Activated naive CD4-positive, alpha-beta T cell treated with anti-CD3 and anti-CD28 coated beads, Interleukin-2, amount 50 U/mL, for 72 hours (primary cell): ENCODE results near the gene FAM216B. TPM values are rescaled to one million over a fixed set of nuclear protein-coding genes. Genes with fewer than 3 reads are reported as not detected.
"Not testable (repeated sequence)": the region's sequence is repeated elsewhere in the genome, so short reads cannot be mapped to it uniquely, and the experiment has no call there.

Experiments
- ATAC-seq, 2 donors: fragments of 150-1000 bp; cut with Tn5 transposase; 2 replicates each; pipeline ENCODE4 v1.10.0; 2021; ENCODE audit warnings: mild to moderate bottlenecking in 2 of 2, moderate library complexity in 2 of 2
- DNase-seq, 2 donors: peaks; one replicate each; pipeline ENCODE4 v3.0.0; 2021 to 2022; ENCODE audit warnings: low spot score in 2 of 2
- H3K27ac Mint-ChIP-seq, 2 donors: one replicate each; pipeline ENCODE4 v1.8.0; 2022; ENCODE audit warnings: mild to moderate bottlenecking in 2 of 2, mixed read lengths in 2 of 2
- H3K36me3 Mint-ChIP-seq, 2 donors: one replicate each; pipeline ENCODE4 v1.8.0; 2022; ENCODE audit warnings: mixed read lengths in 2 of 2
- H3K9me3 Mint-ChIP-seq, 2 donors: one replicate each; pipeline ENCODE4 v1.8.0; 2022; ENCODE audit warnings: mixed read lengths in 2 of 2
- total RNA-seq, 2 donors: library from RNA; stranded (reverse); gene quantifications; one replicate each; pipeline ENCODE4 v1.2.3, GENCODE V29; 2022

FAM216B gene
- total RNA-seq, 2 donors from 2014 or later = not detected

GRCh38 chr13:42807866-42808265 is 26.5 kb downstream of the FAM216B start:
- H3K9me3 Mint-ChIP-seq = no peaks in the 10 kb centered on the region
- ATAC-seq = peak in 1 of 2 donors; percentile 20
- H3K36me3 Mint-ChIP-seq = no peaks in the 10 kb centered on the region
- H3K27ac Mint-ChIP-seq = no peak overlapping the region
- DNase-seq = no peak

GRCh38 chr13:42808341-42808940 is 27.1 kb downstream of the FAM216B start:
- no peaks in the 10 kb centered on the region for H3K9me3 Mint-ChIP-seq
- H3K36me3 Mint-ChIP-seq = no peaks in the 10 kb centered on the region
- DNase-seq = no peak
- peak overlapping the region in 1 of 2 donors; percentile 16 for H3K27ac Mint-ChIP-seq
- ATAC-seq = peak; percentile 77 to 89

- Mint-ChIP-seq H3K9me3 (no peaks in the 10 kb centered on the region), H3K27ac (no peak overlapping the region), H3K36me3 (no peaks in the 10 kb centered on the region)
- peak in 1 of 2 donors; percentile 39 for ATAC-seq
- DNase-seq = no peak
Observed at GRCh38 chr13:42812316-42812715, 30.9 kb downstream of the FAM216B start.

GRCh38 chr13:42814868-42815267 is 33.5 kb downstream of the FAM216B start:
- H3K27ac Mint-ChIP-seq = no peak overlapping the region
- H3K9me3 Mint-ChIP-seq = peaks cover 4 to 12% of the 10 kb centered on the region in 2 donors
- DNase-seq = no peak
- H3K36me3 Mint-ChIP-seq = peaks cover 9 to 10% of the 10 kb centered on the region in 2 donors
- ATAC-seq = no peak

GRCh38 chr13:42815681-42816080 is 34.3 kb downstream of the FAM216B start:
- DNase-seq (no peak), ATAC-seq (no peak)
- Mint-ChIP-seq H3K27ac (no peak overlapping the region), H3K36me3 (peaks cover 9 to 10% of the 10 kb centered on the region in 2 donors), H3K9me3 (peaks cover 4 to 12% of the 10 kb centered on the region in 2 donors)

- Mint-ChIP-seq H3K9me3 (peaks cover 4 to 12% of the 10 kb centered on the region in 2 donors), H3K27ac (no peak overlapping the region), H3K36me3 (peaks cover 9 to 10% of the 10 kb centered on the region in 2 donors)
- ATAC-seq = no peak
- DNase-seq = no peak
Observed at GRCh38 chr13:42816538-42816937, 35.2 kb downstream of the FAM216B start.

GRCh38 chr13:42819687-42820086 is 38.3 kb downstream of the FAM216B start:
- Mint-ChIP-seq H3K36me3 (peaks cover 9 to 10% of the 10 kb centered on the region in 2 donors), H3K9me3 (peaks cover 4 to 12% of the 10 kb centered on the region in 2 donors)
- not testable (repeated sequence) for DNase-seq, ATAC-seq, H3K27ac Mint-ChIP-seq

GRCh38 chr13:42820451-42820850 is 39.1 kb downstream of the FAM216B start:
- H3K27ac Mint-ChIP-seq = no peak overlapping the region
- H3K36me3 Mint-ChIP-seq = peaks cover 9 to 10% of the 10 kb centered on the region in 2 donors
- ATAC-seq = no peak
- DNase-seq = no peak
- H3K9me3 Mint-ChIP-seq = peaks cover 4 to 12% of the 10 kb centered on the region in 2 donors

GRCh38 chr13:42821437-42821836 is 40.1 kb downstream of the FAM216B start:
- ATAC-seq (no peak), DNase-seq (no peak)
- Mint-ChIP-seq H3K36me3 (peaks cover 9 to 10% of the 10 kb centered on the region in 2 donors), H3K9me3 (peaks cover 4 to 12% of the 10 kb centered on the region in 2 donors), H3K27ac (no peak overlapping the region)

GRCh38 chr13:42832341-42833096 is 51.1 kb downstream of the FAM216B start:
- no peak overlapping the region for H3K27ac Mint-ChIP-seq
- DNase-seq (no peak), ATAC-seq (peak; percentile 68 to 72)
- no peaks in the 10 kb centered on the region for H3K36me3 Mint-ChIP-seq
- peaks cover 0 to 5% of the 10 kb centered on the region in 2 donors for H3K9me3 Mint-ChIP-seq

- H3K9me3 Mint-ChIP-seq = no peaks in the 10 kb centered on the region
- no peak overlapping the region for H3K27ac Mint-ChIP-seq
- DNase-seq (no peak), ATAC-seq (no peak)
- H3K36me3 Mint-ChIP-seq = no peaks in the 10 kb centered on the region
Observed at GRCh38 chr13:42834946-42835345, 53.6 kb downstream of the FAM216B start.

- Mint-ChIP-seq H3K9me3 (no peaks in the 10 kb centered on the region), H3K36me3 (no peaks in the 10 kb centered on the region), H3K27ac (no peak overlapping the region)
- DNase-seq (no peak), ATAC-seq (no peak)
Observed at GRCh38 chr13:42836930-42837690, 55.7 kb downstream of the FAM216B start.

Other genes with a start within 250 kb of the FAM216B start
- under 1 TPM; 0.32 to 0.37 TPM for gene TNFSF11, start 207.4 kb upstream of the FAM216B start, total RNA-seq
- 10 to 100 TPM; 12.7 to 18.7 TPM for gene EPSTI1, start 210.7 kb downstream of the FAM216B start, total RNA-seq
- 10 to 100 TPM in 1 of 2 donors, 1 to 10 TPM in 1; 5.4 to 15.7 TPM for gene DNAJC15, start 242.0 kb downstream of the FAM216B start, total RNA-seq